Effector memory CD8-positive, alpha-beta T cell (primary cell): ENCODE measurements around the gene DEF6.
"Not testable (repeated sequence)": the region's sequence is repeated elsewhere in the genome, so short reads cannot be mapped to it uniquely, and the experiment has no call there.

ENCODE experiments used
- ATAC-seq: fragments of 150-1000 bp; cut with Tn5 transposase; replicated peaks from 2 replicates; pipeline ENCODE4 v1.10.0; 2021; ENCODE audit warnings: mild to moderate bottlenecking, moderate library complexity
- DNase-seq, 3 experiments: peaks; one replicate each; pipeline ENCODE4 v3.0.0; 2021
- H3K27ac Mint-ChIP-seq, 2 donors: one replicate each; pipeline ENCODE4 v1.8.0; 2022; ENCODE audit warnings: mild to moderate bottlenecking in 2 of 2, mixed read lengths in 2 of 2, moderate library complexity in 2 of 2
- H3K27me3 Mint-ChIP-seq, 2 donors: one replicate each; pipeline ENCODE4 v1.8.0; 2022; ENCODE audit warnings: mixed read lengths in 2 of 2
- H3K36me3 Mint-ChIP-seq: one replicate; pipeline ENCODE4 v1.8.0; 2022; ENCODE audit warnings: mild to moderate bottlenecking, moderate library complexity, mixed read lengths; ENCODE audit not compliant: insufficient read depth
- H3K4me1 Mint-ChIP-seq, 2 donors: one replicate each; pipeline ENCODE4 v1.8.0; 2022; ENCODE audit warnings: low read depth in 2 of 2, mixed read lengths in 2 of 2
- H3K4me3 Mint-ChIP-seq, 2 donors: one replicate each; pipeline ENCODE4 v1.8.0; 2022; ENCODE audit warnings: mild to moderate bottlenecking in 2 of 2, mixed read lengths in 2 of 2, moderate library complexity in 2 of 2
- H3K9me3 Mint-ChIP-seq, 2 donors: one replicate each; pipeline ENCODE4 v1.8.0; 2022; ENCODE audit warnings: mixed read lengths in 2 of 2

Gene DEF6

GRCh38 chr6:35327349-35328027 lies 29.9 kb downstream of the DEF6 start:
- ATAC-seq (peak; percentile 88), DNase-seq (peak; percentile 68 to 80 (median 76))
- Mint-ChIP-seq H3K27me3 (no peaks in the 10 kb centered on the region), H3K36me3 (peaks cover 56% of the 10 kb centered on the region), H3K4me1 (peaks cover 12 to 17% of the 10 kb centered on the region in 2 donors), H3K27ac (peak overlapping the region; percentile 57 to 89), H3K9me3 (no peaks in the 10 kb centered on the region), H3K4me3 (peak overlapping the region in 1 of 2 donors; percentile 31)

GRCh38 chr6:35328108-35328723 lies 30.6 kb downstream of the DEF6 start:
- H3K4me3 Mint-ChIP-seq, result no peak overlapping the region
- H3K27me3 Mint-ChIP-seq, result no peaks in the 10 kb centered on the region
- H3K27ac Mint-ChIP-seq, result peak overlapping the region; percentile 56 to 57
- peaks cover 49% of the 10 kb centered on the region for H3K36me3 Mint-ChIP-seq
- peaks cover 10 to 14% of the 10 kb centered on the region in 2 donors for H3K4me1 Mint-ChIP-seq
- no peak for DNase-seq
- ATAC-seq, result no peak
- no peaks in the 10 kb centered on the region for H3K9me3 Mint-ChIP-seq

- H3K4me3 Mint-ChIP-seq, H3K9me3 Mint-ChIP-seq, H3K27me3 Mint-ChIP-seq, ATAC-seq, DNase-seq: not testable (repeated sequence)
- Mint-ChIP-seq H3K27ac (peak overlapping the region in 1 of 2 donors; percentile 56), H3K4me1 (peaks cover 10 to 14% of the 10 kb centered on the region in 2 donors), H3K36me3 (peaks cover 42% of the 10 kb centered on the region)
These were observed 31.3 kb downstream of the DEF6 start for GRCh38 chr6:35328965-35329364.

GRCh38 chr6:35330541-35331119 lies 33.0 kb downstream of the DEF6 start:
- H3K4me1 Mint-ChIP-seq, result peaks cover 10 to 14% of the 10 kb centered on the region in 2 donors
- H3K27ac Mint-ChIP-seq, result peak overlapping the region in 1 of 2 donors; percentile 56

GRCh38 chr6:35332074-35332887 lies 34.7 kb downstream of the DEF6 start:
- not testable (repeated sequence) for H3K27ac Mint-ChIP-seq, H3K9me3 Mint-ChIP-seq, H3K27me3 Mint-ChIP-seq
- H3K36me3 Mint-ChIP-seq, result peaks cover 17% of the 10 kb centered on the region
- DNase-seq (peak; percentile 42 to 49 (median 46)), ATAC-seq (peak; percentile 79)
- H3K4me3 Mint-ChIP-seq, result peak overlapping the region in 1 of 2 donors; percentile 8
- H3K4me1 Mint-ChIP-seq, result peaks cover 9 to 13% of the 10 kb centered on the region in 2 donors

More at GRCh38 chr6:35330541-35331119, 33.0 kb downstream of the DEF6 start:
- no peak for DNase-seq
- Mint-ChIP-seq H3K9me3 (no peaks in the 10 kb centered on the region), H3K4me3 (no peak overlapping the region), H3K36me3 (peaks cover 29% of the 10 kb centered on the region), H3K27me3 (no peaks in the 10 kb centered on the region)
- no peak for ATAC-seq

- Mint-ChIP-seq H3K27ac (peak overlapping the region in 1 of 2 donors; percentile 80), H3K4me3 (peak overlapping the region in 1 of 2 donors; percentile 96)
These were observed 43.9 kb downstream of the DEF6 start for GRCh38 chr6:35341557-35341956.

GRCh38 chr6:35342258-35343091 lies 44.9 kb downstream of the DEF6 start, which contains the start of gene PPARD:
Gene PPARD, plus strand, starts transcription at chr6:35342558. Its CDS starts 68,530 bp downstream, at chr6:35411088.
- peak; percentile 99 for ATAC-seq
- peak within 1 kb of the TSS; percentile 90 to 95 for H3K27ac Mint-ChIP-seq
- DNase-seq, result peak; percentile 98
- peaks cover 17% of the 10 kb centered on the region for H3K36me3 Mint-ChIP-seq
- peak within 1 kb of the TSS; percentile 94 to 96 for H3K4me3 Mint-ChIP-seq
- no peaks in the 10 kb centered on the region for H3K9me3 Mint-ChIP-seq
- no peaks in the 10 kb centered on the region for H3K27me3 Mint-ChIP-seq
- peaks cover 34 to 41% of the 10 kb centered on the region in 2 donors for H3K4me1 Mint-ChIP-seq

More at GRCh38 chr6:35341557-35341956, 43.9 kb downstream of the DEF6 start:
- ATAC-seq, result no peak
- DNase-seq, result no peak
- peaks cover 14% of the 10 kb centered on the region for H3K36me3 Mint-ChIP-seq
- H3K9me3 Mint-ChIP-seq, result no peaks in the 10 kb centered on the region
- no peaks in the 10 kb centered on the region for H3K27me3 Mint-ChIP-seq
- H3K4me1 Mint-ChIP-seq, result peaks cover 40 to 46% of the 10 kb centered on the region in 2 donors

GRCh38 chr6:35343092-35343834 lies 45.6 kb downstream of the DEF6 start:
- peak overlapping the region; percentile 90 to 95 for H3K27ac Mint-ChIP-seq

GRCh38 chr6:35343835-35344550 lies 46.4 kb downstream of the DEF6 start:
- no peaks in the 10 kb centered on the region for H3K9me3 Mint-ChIP-seq
- peak overlapping the region; percentile 90 to 95 for H3K27ac Mint-ChIP-seq
- H3K36me3 Mint-ChIP-seq, result peaks cover 24% of the 10 kb centered on the region
- H3K4me3 Mint-ChIP-seq, result peak overlapping the region; percentile 94 to 96
- no peak for DNase-seq
- no peaks in the 10 kb centered on the region for H3K27me3 Mint-ChIP-seq
- H3K4me1 Mint-ChIP-seq, result peaks cover 41 to 48% of the 10 kb centered on the region in 2 donors
- ATAC-seq, result no peak

More at GRCh38 chr6:35343092-35343834, 45.6 kb downstream of the DEF6 start:
- Mint-ChIP-seq H3K9me3 (no peaks in the 10 kb centered on the region), H3K36me3 (peaks cover 18% of the 10 kb centered on the region), H3K27me3 (no peaks in the 10 kb centered on the region), H3K4me1 (peaks cover 36 to 43% of the 10 kb centered on the region in 2 donors), H3K4me3 (peak overlapping the region; percentile 94 to 96)
- DNase-seq (no peak), ATAC-seq (no peak)

GRCh38 chr6:35351422-35351821 lies 53.8 kb downstream of the DEF6 start:
- Mint-ChIP-seq H3K4me3 (no peak overlapping the region), H3K9me3 (no peaks in the 10 kb centered on the region), H3K4me1 (peaks cover 19 to 25% of the 10 kb centered on the region in 2 donors), H3K36me3 (peaks cover 67% of the 10 kb centered on the region), H3K27me3 (no peaks in the 10 kb centered on the region), H3K27ac (peak overlapping the region; percentile 19 to 72)
- no peak for DNase-seq
- ATAC-seq, result no peak

GRCh38 chr6:35352735-35353134 lies 55.1 kb downstream of the DEF6 start:
- Mint-ChIP-seq H3K27ac (no peak overlapping the region), H3K27me3 (no peaks in the 10 kb centered on the region), H3K4me1 (peaks cover 21 to 22% of the 10 kb centered on the region in 2 donors), H3K36me3 (peaks cover 64% of the 10 kb centered on the region), H3K9me3 (no peaks in the 10 kb centered on the region), H3K4me3 (no peak overlapping the region)
- DNase-seq (no peak), ATAC-seq (no peak)
